Fibroblast of skin of scalp (primary cell): Measurements from ENCODE around the gene ARHGEF7.

Experiments
- DNase-seq: peaks from one replicate; pipeline ENCODE4 v3.0.0-alpha.2; 2013

Gene ARHGEF7

DNA sequence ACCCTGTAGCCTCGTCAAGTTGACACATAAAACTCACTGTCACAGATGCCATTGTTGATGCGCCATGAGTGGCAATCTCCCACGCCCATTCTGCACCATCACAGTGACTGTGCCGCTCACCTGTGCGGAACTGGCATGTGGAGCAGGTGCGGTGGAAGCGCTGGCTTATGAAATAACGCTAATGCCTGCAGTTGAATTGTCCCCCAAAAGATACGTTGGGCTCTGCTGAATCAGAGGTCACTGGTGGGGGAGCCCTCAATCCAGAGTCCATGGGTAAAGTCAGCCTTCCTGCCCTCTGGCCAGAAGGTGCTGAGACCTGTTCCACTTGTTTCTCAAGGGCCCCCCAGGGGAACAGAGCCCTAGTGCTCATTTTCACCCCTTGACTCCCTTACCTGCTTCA is 2.9 kb upstream of the ARHGEF7 start:
- no peak for DNase-seq

DNA sequence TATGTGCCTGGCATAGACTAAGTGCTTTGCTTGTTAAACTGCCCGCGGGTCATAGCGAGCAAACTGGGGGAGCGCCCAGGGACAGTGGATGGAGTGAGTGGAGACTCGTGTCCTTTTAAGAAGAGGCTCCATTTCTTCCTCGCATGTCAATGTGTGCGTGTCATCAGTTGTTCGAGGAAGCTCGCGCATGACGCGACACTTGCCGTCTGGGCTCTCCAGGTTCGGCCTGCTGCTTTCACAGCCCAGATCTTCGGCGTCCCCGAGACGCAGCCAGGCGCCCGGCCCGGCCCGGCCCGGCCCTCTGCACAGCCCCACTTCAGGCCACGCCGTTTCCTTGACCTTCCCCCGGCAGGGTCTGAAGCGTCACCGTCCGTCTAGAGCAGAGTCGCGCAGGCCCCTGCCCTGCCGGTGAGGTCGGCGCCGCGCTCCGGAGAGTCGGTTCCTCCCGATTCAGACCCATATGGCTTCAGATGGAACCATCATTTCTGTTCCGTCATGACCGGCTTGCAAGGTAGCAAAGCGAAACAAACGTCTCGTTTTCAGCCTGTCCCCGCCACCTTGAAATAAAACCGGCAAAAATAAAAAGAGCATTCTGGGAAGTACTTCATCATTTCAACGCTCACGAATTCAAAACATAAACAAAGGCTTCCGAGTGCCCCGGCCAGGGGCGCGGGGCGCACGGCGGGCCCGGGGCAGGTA is 599 bp upstream of the ARHGEF7 start:
- DNase-seq: peak; percentile 46

DNA sequence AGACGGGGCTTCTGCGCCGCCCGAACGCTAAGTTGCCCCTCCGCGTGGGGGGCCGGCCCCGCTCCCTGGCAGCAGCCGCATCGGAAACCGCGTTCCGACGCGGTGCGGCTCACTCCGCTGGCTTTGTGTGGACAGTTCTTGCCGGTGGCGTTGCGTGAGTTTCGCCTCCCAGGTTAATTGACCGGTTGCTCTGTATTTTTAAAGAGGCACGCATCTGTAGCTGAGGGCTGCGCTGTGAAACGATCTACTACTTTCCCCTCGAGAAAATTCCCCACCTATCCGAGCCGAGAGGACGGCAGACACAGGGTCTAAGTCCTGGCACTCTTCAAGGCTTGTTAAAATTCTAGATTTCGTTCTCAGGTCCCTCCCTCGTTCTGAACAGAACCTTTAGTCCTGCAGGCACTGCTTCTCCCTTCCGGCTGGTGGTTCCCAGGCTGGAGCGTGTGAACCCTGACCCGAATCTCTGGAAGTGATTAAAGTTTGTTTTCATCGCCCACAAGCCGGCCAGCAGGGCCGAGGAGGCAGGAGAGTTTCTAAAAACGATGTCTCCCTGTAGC is 933 bp downstream of the ARHGEF7 start:
- peak; percentile 85 for DNase-seq

DNA sequence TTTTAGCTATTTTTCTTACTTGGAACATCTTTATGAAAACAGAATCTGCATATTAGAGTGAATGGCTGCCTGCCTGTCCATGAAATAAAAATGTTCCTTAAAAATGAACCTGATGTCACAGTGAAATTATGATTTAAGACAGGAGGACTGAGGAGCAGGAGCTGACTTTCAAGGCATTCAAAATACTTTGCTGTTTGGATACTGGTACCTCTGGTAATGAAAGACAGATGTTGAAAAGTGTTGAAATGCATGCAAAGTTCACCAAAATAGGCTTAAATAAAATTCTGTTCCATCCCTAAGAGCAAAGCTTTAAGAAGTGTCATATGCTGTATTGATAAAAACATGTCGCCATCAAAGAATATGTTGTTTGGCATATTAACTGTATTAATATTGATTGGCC is 1.7 kb downstream of the ARHGEF7 start:
- peak; percentile 54 for DNase-seq

DNA sequence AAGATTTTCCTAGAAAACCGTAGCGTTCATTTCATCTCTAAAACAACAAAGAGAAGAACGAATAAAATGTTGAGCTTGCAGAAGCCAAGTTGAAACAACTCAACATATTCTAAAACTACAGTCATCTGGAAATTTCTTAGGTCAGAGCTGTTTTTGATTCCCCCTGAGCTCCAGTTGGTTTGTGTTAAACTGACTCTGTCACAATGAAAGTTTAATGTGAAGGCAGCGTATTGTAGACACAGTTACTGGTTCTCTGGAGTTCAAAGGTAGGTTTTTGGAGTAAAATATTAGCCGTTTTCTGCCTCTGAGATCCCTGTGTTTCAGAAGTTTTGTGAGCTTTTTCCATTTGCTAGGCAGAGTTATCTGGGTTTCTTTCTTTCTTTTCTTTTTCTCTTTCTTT is 2.2 kb downstream of the ARHGEF7 start:
- peak; percentile 52 for DNase-seq

DNA sequence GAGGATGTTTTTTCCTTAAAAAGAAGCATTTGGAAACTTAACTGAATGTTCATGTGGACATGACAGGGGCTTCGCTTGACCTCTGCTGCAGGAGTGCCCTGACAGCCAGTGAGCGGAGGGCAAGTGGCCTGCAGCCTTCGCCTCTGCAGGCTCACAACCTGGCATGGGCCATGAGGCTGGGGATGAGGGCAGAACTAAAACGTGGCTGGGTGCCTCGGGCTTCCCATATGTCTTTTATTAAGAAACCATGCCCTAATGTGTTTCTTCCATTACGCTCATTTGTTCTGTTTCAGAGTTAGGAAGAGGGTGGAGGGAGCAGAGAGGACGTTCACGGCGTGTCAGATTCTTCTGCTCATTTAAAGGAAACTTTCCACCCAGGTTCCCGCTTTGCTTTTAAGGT is 2.9 kb downstream of the ARHGEF7 start:
- peak; percentile 37 for DNase-seq

DNA sequence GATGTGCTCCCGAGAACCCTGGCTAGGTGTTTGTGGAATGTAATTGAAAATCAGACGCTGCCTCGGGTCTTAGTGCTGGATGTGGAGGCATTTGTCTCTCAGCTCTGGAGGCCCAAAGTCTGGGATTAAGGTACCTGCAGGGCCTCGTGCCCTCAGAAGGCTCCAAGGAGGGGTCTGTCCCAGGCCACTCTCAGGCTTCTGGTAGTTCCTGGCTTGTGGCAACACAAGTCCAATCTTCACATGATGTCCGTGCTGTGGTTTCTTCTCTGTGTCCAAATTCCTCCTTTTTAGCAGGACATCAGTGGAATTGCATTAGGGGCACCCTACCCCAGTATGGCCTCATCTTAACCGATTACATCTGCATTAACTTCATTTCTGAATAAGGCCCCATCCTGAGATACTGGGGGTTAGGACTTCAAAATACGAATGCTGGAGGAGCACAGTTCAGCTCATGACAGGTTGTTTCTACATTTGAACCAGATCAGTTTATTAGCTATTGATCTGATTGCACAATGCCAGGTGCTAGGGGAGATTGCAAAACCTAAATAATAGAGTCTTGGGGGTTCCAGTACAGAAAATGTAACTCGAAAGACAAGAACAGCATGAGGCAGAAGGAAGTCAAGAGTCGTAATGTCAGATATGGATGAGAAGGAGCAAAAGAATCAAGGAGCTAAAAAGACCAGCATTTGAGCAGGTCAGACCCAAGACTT is 3.9 kb downstream of the ARHGEF7 start:
- DNase-seq: no peak

DNA sequence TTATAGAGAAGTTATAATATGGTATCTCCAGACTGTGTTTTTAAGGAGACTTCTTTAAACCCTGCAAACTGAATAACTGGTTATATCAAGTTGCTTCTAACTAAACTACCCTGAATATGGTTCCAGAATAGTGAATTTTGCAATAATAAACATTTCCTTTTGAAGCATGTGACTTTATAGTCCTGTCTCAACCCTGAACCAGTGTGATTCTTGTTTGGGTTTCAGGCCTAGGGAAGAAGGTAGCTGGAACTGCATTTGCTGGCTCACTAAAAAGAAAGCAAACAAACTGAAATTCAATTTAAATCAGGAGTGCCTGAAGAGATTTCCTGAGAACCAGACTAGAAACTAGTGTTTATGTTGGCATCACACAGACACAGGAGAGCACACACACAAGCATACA is 4.9 kb downstream of the ARHGEF7 start:
- DNase-seq: no peak

DNA sequence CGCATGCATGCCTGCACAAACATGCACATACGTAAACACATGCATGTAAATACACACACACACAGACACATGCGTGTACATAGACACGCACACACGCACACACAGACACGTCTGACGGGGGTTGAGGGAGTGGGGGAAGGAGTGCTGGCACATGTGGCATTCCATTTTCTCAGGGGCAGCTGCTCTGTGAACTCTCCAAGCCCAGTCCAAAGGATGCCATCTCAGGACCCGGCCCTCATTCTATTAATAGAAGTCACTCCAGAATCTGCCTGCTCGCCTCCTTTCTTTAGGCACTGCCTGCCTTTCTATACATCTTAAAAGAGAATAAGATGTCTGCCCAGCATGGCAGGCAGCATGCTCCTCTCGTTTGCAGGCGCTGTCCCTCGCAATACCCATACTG is 5.3 kb downstream of the ARHGEF7 start:
- DNase-seq: no peak

DNA sequence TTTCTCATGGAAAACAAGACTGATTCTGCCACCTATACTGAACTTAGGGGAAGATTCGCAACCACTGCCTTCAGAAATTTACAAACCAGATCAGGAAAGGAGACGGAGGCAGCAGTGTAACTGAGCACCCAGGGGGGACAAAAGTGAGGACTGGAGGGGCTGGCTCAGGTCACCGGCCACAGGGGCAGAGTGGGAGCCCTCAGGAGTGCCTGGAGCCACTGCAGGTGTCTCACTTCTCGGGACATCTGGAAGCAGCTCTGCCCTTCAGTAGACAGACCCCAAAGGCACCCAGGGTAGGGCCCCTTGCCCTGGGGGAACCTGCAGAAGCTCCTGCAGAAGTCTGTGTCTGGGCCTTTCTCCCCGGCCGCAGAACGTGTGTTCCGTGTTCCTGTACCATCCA is 5.8 kb downstream of the ARHGEF7 start:
- no peak for DNase-seq

DNA sequence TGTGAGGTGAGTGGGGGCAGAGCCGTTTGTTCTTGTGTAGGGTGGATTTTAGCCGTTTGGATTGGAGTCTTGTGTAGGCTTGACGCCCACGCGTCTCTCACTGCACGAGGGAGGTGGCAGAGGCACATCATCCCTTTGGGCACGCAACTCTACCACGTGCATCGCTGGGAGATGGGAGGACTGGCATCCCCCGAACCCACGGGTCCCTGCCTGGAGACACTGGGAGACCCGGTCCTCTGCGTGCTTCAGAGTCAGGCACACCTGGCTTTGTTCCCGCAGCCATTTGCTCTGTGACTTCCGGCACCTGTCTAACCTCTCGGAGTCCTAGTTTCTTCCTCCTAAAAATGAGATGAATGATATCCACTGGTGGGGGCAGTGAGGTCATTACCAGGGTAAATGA is 6.4 kb downstream of the ARHGEF7 start:
- DNase-seq: no peak

DNA sequence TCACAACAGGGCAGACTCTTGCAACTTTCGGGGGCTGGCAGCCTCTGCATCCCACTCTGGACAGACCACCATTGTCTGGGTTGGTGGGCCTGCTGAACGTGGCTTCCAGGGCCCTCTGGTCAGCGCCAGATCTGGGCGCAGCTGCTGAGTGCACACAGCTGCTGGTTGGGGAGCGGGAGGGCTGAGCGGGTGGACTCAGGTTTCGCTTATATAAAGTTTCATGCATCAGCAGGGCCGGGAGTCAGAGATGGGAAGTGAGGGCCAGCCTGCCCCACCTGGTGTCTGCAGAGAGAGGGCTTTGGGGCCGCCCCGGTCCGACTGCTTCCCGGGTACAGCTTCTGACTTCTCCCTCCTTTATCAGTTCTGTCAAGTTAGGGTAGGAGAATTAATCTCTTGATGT is 6.9 kb downstream of the ARHGEF7 start:
- DNase-seq: no peak

DNA sequence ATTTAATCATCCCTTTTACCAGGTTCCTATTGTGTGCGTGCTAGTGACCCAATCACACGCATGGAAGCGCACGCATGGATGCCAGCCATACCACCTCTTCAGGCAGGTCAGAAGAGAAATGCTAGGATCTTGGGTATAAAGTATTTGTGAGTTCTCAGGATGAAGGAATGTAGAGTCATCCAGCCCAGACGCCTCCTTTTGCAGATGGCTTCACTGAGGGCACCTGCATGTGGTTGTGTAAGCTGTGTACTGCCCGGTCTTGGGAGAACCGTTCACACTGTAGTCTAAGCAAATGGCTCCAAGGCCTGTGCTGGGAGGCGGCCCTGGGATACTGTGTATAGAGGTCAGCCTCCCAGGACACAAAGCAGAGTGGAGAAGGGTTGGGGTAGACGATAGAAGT is 7.5 kb downstream of the ARHGEF7 start:
- no peak for DNase-seq

DNA sequence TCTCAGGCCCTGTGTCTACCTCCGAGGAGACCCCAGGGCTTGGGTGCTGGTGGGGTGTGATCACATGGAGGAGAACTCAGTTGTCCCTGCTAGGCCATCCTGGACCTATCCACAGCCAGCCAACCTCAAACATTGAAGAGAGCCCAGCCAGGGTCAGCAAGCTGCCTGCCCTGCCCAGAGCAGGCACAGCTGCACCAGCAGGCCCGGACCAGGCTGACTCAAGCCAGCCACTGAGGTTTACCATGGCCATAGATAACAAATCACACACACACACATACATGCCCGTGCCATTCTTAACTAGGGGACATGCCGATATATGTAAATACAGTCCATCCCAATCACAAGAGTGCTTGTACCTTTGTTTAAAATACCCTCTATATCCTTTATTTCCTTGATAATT is 8.1 kb downstream of the ARHGEF7 start:
- DNase-seq: no peak

DNA sequence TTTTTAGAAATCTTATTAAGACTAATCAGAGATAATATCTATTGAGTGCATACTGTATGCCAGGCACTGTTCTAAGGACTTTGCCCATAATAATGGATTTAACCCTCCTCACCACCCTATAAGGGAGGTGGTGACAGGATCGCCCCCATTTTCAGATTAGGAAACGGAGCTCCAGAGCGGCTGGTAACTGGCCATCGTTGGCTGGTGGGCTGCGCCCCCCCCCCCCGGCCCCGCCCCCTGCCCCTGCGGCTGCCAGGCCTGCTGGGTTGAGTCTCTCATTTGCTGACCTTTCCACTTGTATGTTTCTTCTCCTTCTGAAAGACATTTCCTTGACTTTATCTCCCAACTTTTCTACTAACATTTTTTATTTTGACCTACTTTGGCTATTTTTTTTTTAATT is 8.5 kb downstream of the ARHGEF7 start:
- DNase-seq: no peak

DNA sequence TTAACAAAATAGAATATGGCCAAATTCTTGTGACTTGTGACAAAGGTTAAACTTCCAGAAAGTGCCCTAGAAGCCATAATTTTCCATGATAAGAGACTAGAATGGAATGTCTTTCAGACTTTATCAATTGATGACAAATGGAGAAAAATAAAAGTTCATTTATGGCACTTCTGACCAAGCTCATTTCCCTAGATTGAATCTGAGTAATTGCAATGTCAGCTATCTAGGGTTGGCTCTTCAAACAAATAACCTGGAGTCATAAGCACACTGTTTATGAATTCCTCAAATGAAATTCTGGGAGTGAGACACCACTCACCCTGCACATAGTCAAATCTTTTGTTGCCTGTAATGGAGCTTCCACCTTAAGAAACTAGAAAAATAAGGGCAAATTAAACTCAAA is 11.4 kb downstream of the ARHGEF7 start:
- no peak for DNase-seq

DNA sequence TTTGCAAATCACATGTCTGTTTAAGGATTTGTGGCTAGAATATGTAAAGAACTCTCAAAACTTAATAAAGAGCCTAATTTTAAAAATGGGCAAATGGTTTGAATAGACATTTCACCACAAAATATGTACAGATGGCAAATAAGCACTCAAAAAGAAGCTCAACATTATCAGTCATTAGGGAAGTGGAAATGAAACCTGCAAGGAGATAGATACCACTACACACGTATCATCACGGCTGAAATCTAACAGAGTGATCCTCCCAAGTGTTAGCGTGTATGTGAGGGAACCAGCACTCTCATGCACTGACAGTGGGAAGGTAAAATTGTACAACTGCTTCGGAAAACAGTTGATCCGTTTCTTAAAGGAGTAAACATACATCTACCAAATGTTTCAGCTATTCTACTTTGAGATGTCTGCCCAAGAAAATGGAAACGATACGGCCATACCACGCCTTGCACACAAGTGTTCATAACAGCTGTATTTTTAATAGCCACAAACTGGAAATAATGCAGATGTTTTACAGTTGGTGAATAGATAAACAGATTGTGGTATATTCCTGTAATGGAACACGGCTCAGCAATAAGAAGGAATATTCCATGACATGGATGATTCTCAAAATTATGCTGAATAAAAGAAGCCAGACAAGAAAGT is 14.5 kb downstream of the ARHGEF7 start:
- no peak for DNase-seq

DNA sequence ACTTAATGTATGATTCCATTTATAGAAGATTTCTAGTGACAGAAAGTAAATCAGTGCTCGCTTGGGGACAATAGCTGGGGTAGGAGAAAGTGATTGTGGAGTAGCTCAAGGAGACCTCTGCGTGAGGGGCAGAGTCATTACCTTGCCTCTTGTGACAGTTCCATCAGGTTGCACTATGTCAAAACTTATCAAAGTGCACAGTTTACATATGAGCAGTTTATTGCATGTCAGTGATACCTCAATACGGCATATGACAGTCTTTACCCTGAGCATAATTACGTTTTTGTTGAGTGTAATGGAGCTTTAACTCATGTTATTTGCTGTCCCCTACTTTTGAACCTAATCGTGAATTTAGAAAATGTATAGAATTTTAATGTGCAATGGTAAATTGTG is 15.0 kb downstream of the ARHGEF7 start:
- DNase-seq: no peak

DNA sequence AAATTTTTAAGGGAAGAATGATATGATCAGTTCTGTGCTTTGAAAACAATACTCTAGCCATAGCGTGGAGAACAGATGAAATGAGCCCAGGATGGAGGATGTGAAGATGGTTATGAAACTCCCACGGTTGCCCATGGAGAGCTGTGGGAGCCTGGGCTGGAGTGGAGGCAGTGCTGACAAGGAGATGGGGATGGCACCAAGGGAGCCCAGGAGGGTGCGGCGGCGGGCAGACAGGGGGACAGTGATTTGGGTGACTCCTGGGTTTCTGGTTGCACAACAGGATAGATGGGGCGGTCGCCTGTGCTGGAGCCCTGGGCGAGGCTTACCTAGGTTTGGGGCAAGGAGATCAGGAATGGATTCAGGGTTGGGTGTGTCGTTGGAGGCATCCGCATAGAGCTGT is 15.9 kb downstream of the ARHGEF7 start:
- DNase-seq: no peak

DNA sequence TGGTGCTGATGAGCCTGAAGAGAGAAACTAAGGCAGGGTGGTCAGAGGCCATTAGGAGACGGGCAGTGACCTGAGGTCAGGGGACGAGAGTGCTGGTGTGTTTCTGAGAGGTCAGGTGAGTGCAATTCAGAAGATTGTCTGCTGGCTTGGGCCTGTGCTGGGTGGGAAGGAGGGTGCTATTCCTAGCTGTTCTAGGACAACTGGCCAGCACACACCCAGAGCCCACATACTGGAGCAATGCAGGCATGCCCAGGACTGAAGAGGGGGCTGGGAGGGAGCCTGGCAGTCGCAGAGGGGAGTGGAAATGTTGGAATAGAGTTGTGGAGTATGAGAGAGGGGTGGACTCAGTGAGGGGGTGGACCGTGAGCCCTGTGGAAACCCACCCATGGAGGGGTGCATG is 16.5 kb downstream of the ARHGEF7 start:
- DNase-seq: no peak

DNA sequence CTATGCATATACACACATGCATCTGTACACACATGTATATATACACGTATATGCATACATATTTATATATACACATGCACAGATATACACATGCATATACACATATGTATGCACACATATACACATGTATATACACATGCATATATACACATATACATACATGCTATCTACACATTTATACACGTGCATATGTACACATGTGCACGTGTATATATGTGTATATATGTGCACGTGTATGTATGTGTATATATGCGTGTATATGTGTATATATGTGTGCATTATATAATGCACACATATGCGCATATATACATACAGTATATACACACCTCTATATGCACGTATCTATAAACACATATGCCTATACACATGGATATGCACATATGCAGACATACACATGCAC is 17.8 kb downstream of the ARHGEF7 start:
- DNase-seq: no peak

DNA sequence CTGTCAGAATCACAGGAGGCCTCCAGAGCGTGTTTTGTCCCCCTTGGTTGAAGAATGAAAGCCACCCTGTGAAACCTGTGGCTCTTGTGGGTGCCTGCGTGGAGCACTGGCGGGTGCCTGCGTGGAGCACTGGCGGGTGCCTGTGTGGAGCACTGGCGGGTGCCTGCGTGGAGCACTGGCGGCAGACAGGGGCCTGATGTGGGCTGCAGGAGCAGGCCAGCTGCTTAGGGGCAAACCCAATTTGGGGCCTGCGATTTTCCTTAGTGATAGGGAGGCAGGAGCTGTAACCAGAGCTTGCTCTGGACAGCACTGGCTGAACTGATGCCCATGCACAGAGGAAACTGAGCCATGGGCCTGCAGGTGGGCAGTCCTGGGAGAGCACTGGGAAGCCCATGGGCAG is 24.3 kb downstream of the ARHGEF7 start:
- DNase-seq: no peak

DNA sequence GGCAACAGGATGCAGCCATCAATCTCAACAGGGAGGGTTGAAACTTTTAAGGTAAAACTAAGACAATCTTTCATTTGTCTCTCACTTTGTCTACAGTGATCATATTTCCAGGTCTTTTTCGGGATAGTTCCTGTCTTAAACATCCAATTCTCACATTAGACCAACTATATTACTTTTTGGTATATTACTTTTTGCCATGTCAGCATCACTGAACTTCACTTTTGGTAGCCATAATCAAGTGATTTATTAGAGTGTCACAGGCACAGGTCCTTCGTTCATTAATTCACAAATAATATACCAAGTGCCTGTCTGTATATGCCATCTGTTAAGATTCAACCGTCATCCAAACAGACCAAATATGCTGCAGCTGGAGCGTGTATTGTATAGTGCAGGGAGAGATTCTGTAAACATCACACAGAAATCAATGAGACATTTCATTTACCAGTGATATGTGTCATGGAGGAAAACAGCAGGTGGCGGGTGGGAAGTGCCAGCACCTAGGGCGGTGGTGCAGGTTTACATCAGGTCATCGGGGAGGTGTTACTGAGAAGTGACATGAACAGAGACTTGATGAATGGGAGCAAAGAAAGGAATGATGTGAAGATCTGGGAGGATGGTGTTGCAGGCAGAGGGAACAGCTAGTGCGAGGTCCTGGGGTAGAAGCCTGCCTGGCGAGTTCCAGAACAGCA is 24.9 kb downstream of the ARHGEF7 start:
- DNase-seq: no peak
